ENCODE measurements around the gene TMEM175.

GRCh38 chr4:1004071-1004418 lies 71.8 kb downstream of the TMEM175 start:
- TF ChIP-seq CTCF (IDR thresholded peaks at IDR 0.05; ENCODE audit: low read depth, low read length), result no peak
- TF ChIP-seq EZH2phosphoT487 (IDR thresholded peaks at IDR 0.05; ENCODE audit: low read depth), result no peak
